SK-N-SH (cell line): ENCODE results near the gene CHCHD3. TPM values are rescaled to one million over a fixed set of nuclear protein-coding genes. Genes with fewer than 3 reads are reported as not detected.

Source experiments
- CTCF ChIA-PET: fragments of 300-600, 350-600 bp; formaldehyde crosslinking; extraction: SDS; loops from one replicate; lab custom pipeline; 2021; lab: Yijun Ruan, JAX
- POLR2A ChIA-PET: fragments of 350-600 bp; sonication (Branson Sonifier 250); formaldehyde crosslinking; extraction: SDS; loops from one replicate; lab custom pipeline; 2020; ENCODE audit warnings: antibody characterized with exemption, inconsistent platforms; lab: Yijun Ruan, JAX
- DNase-seq: peaks from one replicate; pipeline ENCODE4 v3.0.0; 2012
- H2AFZ ChIP-seq: fragments of 200-600 bp; sonication (generic); 2 replicates; pipeline ENCODE4 v1.8.1; 2016; ENCODE audit warnings: antibody characterized with exemption, mild to moderate bottlenecking, low read depth
- H3F3A ChIP-seq: fragments of 200-600 bp; sonication (generic); replicated peaks from 2 replicates; pipeline ENCODE3; 2016; ENCODE audit warnings: antibody characterized with exemption, mild to moderate bottlenecking; ENCODE audit not compliant: insufficient read depth
- H3K27ac ChIP-seq, 2 experiments: fragments of 200-500 bp in 1 of 2; fragments of 200-600 bp in 1 of 2; sonication (Bioruptor generic) in 1 of 2; sonication (generic), shearing (Covaris generic) in 1 of 2; 2 replicates each; pipeline versions ENCODE4 v1.5.1 to v1.6.1; 2014 to 2016; ENCODE audit warnings: low read depth in 2 of 2, inconsistent platforms in 1 of 2, low read length in 1 of 2, mild to moderate bottlenecking in 1 of 2, mixed read lengths in 1 of 2
- H3K27me3 ChIP-seq: fragments of 200-600 bp; sonication (generic), shearing (Covaris generic); 2 replicates; pipeline ENCODE4 v1.6.1; 2016; ENCODE audit warnings: mixed run types; ENCODE audit not compliant: insufficient read depth
- H3K36me3 ChIP-seq, 2 experiments: fragments of 200-500 bp in 1 of 2; fragments of 200-600 bp in 1 of 2; sonication (Bioruptor generic) in 1 of 2; sonication (generic) in 1 of 2; replicated peaks in 1 of 2; 2 replicates each; pipeline versions ENCODE3 to v1.5.1; 2014 to 2016; ENCODE audit warnings: low read length in 1 of 2, mild to moderate bottlenecking in 1 of 2; ENCODE audit not compliant: insufficient read depth in 2 of 2, control insufficient read depth in 1 of 2
- H3K4me1 ChIP-seq, 2 experiments: fragments of 200-500 bp in 1 of 2; fragments of 200-600 bp in 1 of 2; sonication (Bioruptor generic) in 1 of 2; sonication (generic), shearing (Covaris generic) in 1 of 2; 2 replicates each; pipeline versions ENCODE4 v1.5.1 to v1.6.1; 2014 to 2016; ENCODE audit warnings: low read depth in 1 of 2, low read length in 1 of 2, mixed run types in 1 of 2; ENCODE audit not compliant: insufficient read depth in 2 of 2, control insufficient read depth in 1 of 2
- H3K4me2 ChIP-seq: fragments of 200-600 bp; sonication (generic), shearing (Covaris generic); 2 replicates; pipeline ENCODE4 v1.6.1; 2017; ENCODE audit warnings: mixed run types
- H3K4me3 ChIP-seq, 2 experiments: fragments of 200-500 bp in 1 of 2; fragments of 200-600 bp in 1 of 2; sonication (Bioruptor generic) in 1 of 2; sonication (generic), shearing (Covaris generic) in 1 of 2; 2 replicates each; pipeline versions ENCODE4 v1.5.1 to v1.8.1; 2014 to 2016; ENCODE audit warnings: low read depth in 2 of 2, inconsistent platforms in 1 of 2, low read length in 1 of 2, mild to moderate bottlenecking in 1 of 2, mixed read lengths in 1 of 2, moderate library complexity in 1 of 2
- H3K79me2 ChIP-seq: fragments of 200-600 bp; sonication (generic); 2 replicates; pipeline ENCODE4 v1.8.1; 2017; ENCODE audit warnings: mild to moderate bottlenecking; ENCODE audit not compliant: insufficient read depth
- H3K9ac ChIP-seq: fragments of 200-600 bp; sonication (generic); 2 replicates; pipeline ENCODE4 v1.6.1; 2017; ENCODE audit warnings: mixed run types
- H3K9me2 ChIP-seq: fragments of 200-600 bp; sonication (generic); 2 replicates; pipeline ENCODE4 v1.6.1; 2017; ENCODE audit warnings: mixed run types
- H3K9me3 ChIP-seq: fragments of 200-600 bp; sonication (generic); 2 replicates; pipeline ENCODE4 v1.6.1; 2017; ENCODE audit warnings: mixed run types, mild to moderate bottlenecking, moderate library complexity
- H4K20me1 ChIP-seq: fragments of 200-600 bp; sonication (generic); 2 replicates; pipeline ENCODE4 v1.6.1; 2017; ENCODE audit warnings: mild to moderate bottlenecking, mixed run types; ENCODE audit not compliant: insufficient read depth
- ELF1 ChIP-seq: IDR thresholded peaks from 2 replicates; pipeline ENCODE4 v1.4.0; 2012
- EZH2phosphoT487 ChIP-seq: fragments of 200-600 bp; sonication (generic); IDR thresholded peaks from 2 replicates; pipeline ENCODE4 v1.6.1; 2017; ENCODE audit warnings: low read depth, mixed run types, mild to moderate bottlenecking, antibody characterized with exemption, moderate library complexity, borderline replicate concordance
- FOXM1 ChIP-seq: IDR thresholded peaks from 2 replicates; pipeline ENCODE4 v1.4.0; 2012; ENCODE audit warnings: low read depth, mild to moderate bottlenecking
- GATA2 ChIP-seq: sonication (generic); formaldehyde crosslinking; IDR thresholded peaks from 2 replicates; pipeline ENCODE4 v1.5.0; 2020; ENCODE audit warnings: mild to moderate bottlenecking, missing genetic modification reagents
- NFIC ChIP-seq: IDR thresholded peaks from 2 replicates; pipeline ENCODE4 v1.4.0; 2012; ENCODE audit warnings: borderline replicate concordance
- NRF1 ChIP-seq: IDR thresholded peaks from 2 replicates; pipeline ENCODE4 v1.6.1; 2012; ENCODE audit warnings: low read depth, mild to moderate bottlenecking, low read length
- POLR2AphosphoS5 ChIP-seq: IDR thresholded peaks from 2 replicates; pipeline ENCODE4 v1.6.1; 2012; ENCODE audit warnings: low read depth, low read length
- RAD21 ChIP-seq: IDR thresholded peaks from 2 replicates; pipeline ENCODE4 v1.6.1; 2012; ENCODE audit warnings: mild to moderate bottlenecking, low read length
- RCOR1 ChIP-seq: fragments of 150-350 bp; IDR thresholded peaks from 2 replicates; pipeline ENCODE4 v1.6.1; 2017; ENCODE audit warnings: antibody characterized with exemption, low read length
- SIN3A ChIP-seq: IDR thresholded peaks from 2 replicates; pipeline ENCODE4 v1.6.1; 2012; ENCODE audit warnings: low read depth, mild to moderate bottlenecking, low read length, moderate library complexity, borderline replicate concordance
- YY1 ChIP-seq: IDR thresholded peaks from 2 replicates; pipeline ENCODE4 v1.4.0; 2012; ENCODE audit warnings: low read depth, mild to moderate bottlenecking
- WGBS: methylation state at CpG from one replicate; pipeline ENCODE4 v1.1.6; 2017; ENCODE audit warnings: low lambda C conversion rate; 5-methylcytosine and 5-hydroxymethylcytosine counted together
- polyA plus RNA-seq, 3 experiments: library from polyadenylated mRNA; depleted of rRNA; stranded (reverse); fragments of >200 nt; gene quantifications; 2 replicates each; pipeline ENCODE4 v1.2.3, GENCODE V29; 2012
- TF ChIP-seq, protein P1 (sequence below): IDR thresholded peaks from 2 replicates; pipeline ENCODE4; 2012
- TF ChIP-seq, protein P2 (sequence below): fragments of 150-350 bp; IDR thresholded peaks from 2 replicates; pipeline ENCODE4 v1.6.1; 2017; ENCODE audit warnings: antibody characterized with exemption, low read length, low read depth, borderline replicate concordance
- TF ChIP-seq, protein P3 (sequence below): IDR thresholded peaks from 2 replicates; pipeline ENCODE4 v1.4.0; 2012; ENCODE audit warnings: low read depth, borderline replicate concordance
- TF ChIP-seq, protein P4 (sequence below): IDR thresholded peaks from 2 replicates; pipeline ENCODE4 v1.6.1; 2012; ENCODE audit warnings: mild to moderate bottlenecking, low read depth, low read length, moderate library complexity

CHCHD3 gene
- polyA plus RNA-seq, 1 of the 3 experiments (the other 2 are of a cell fraction) = 97.1 TPM

DNA sequence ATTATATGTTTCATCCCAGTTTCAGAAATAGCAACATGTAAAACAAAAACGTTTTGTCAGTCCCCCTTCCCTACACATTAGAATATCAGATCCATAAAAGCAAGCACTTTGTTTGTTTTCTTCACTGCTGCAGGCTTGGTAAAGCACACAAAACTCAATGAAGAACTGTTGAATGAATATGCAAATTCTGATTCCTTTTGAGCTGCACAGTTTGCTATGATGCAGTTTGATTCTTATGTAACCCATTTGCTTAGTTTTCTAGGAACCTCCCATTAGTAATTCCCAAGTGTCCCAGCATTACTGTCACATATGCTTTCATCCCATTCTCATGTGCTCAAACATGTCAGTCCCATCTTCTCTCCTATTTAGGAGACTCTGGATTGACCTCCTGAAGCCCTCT, 26.1 kb upstream of the CHCHD3 start:
- ChIA-PET CTCF (no interaction called here), POLR2A (no interaction called here)
- no peaks in the 10 kb centered on the region for H3K79me2 ChIP-seq
- H2AFZ ChIP-seq = no peak overlapping the region
- H3K27me3 ChIP-seq = no peaks in the 10 kb centered on the region
- no peak overlapping the region for H3K9ac ChIP-seq
- no peaks in the 10 kb centered on the region for H3K4me1 ChIP-seq
- no peak overlapping the region for H3K4me2 ChIP-seq
- H3K36me3 ChIP-seq = no peaks in the 10 kb centered on the region
- H3K9me2 ChIP-seq = no peaks in the 10 kb centered on the region
- 2% methylated on average over 1 of the region's 1 CpG for WGBS
- no peaks in the 10 kb centered on the region for H4K20me1 ChIP-seq
- no peak for TF ChIP-seq GATA2
- no peak for TF ChIP-seq EZH2phosphoT487
- no peak for TF ChIP-seq RCOR1
- DNase-seq = no peak
- H3K27ac ChIP-seq = no peak overlapping the region
- peaks cover 4% of the 10 kb centered on the region; the same call in 1 of the 2 replicates for H3K9me3 ChIP-seq
- H3K4me3 ChIP-seq = no peak overlapping the region
- no peaks in the 10 kb centered on the region for H3F3A ChIP-seq

DNA sequence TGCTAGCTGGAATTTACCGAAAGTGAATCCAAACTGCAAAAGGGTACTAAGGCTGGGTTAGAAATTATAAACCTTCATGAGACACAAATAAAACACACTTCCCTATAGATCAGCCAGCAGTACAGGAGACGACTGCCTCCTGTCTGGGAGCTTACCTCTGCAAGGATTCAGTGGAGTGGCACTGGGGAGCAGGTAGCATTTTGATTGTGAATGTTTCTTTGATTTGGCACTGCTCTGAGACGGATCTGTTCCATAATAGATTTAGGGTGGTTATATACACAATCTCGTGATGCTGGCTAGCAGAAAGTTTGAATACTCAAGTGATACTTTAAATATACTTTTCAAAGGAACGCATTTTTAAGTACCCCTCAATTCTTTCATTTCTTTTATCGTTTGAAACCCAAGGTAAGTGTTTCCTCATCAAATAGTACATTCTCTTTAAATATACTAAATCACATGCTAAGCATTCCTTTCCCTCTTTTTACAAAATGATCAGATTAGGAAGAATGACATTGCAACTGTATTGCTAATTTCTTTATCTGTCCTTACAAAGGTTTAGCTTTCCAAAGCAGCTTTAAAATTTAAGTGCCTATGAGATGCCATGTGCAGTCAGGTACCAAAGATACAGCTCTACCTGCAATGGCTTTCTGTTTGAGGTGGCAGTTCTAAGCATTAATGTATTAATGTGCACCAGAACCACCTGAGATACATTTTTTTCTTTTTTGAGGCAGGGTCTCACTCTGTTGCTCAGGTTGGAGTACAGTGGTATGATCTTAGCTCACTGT, 20.6 kb upstream of the CHCHD3 start:
- TF ChIP-seq, protein P1, sequence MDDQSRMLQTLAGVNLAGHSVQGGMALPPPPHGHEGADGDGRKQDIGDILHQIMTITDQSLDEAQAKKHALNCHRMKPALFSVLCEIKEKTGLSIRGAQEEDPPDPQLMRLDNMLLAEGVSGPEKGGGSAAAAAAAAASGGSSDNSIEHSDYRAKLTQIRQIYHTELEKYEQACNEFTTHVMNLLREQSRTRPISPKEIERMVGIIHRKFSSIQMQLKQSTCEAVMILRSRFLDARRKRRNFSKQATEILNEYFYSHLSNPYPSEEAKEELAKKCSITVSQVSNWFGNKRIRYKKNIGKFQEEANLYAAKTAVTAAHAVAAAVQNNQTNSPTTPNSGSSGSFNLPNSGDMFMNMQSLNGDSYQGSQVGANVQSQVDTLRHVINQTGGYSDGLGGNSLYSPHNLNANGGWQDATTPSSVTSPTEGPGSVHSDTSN = no peak
- no peak for TF ChIP-seq EZH2phosphoT487
- no peak for TF ChIP-seq POLR2AphosphoS5
- no peak for TF ChIP-seq RAD21
- TF ChIP-seq, protein P2, sequence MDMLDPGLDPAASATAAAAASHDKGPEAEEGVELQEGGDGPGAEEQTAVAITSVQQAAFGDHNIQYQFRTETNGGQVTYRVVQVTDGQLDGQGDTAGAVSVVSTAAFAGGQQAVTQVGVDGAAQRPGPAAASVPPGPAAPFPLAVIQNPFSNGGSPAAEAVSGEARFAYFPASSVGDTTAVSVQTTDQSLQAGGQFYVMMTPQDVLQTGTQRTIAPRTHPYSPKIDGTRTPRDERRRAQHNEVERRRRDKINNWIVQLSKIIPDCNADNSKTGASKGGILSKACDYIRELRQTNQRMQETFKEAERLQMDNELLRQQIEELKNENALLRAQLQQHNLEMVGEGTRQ = no peak
- no peak for TF ChIP-seq NFIC
- no peak for TF ChIP-seq YY1
- TF ChIP-seq, protein P3, sequence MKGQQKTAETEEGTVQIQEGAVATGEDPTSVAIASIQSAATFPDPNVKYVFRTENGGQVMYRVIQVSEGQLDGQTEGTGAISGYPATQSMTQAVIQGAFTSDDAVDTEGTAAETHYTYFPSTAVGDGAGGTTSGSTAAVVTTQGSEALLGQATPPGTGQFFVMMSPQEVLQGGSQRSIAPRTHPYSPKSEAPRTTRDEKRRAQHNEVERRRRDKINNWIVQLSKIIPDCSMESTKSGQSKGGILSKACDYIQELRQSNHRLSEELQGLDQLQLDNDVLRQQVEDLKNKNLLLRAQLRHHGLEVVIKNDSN = no peak
- TF ChIP-seq NRF1 = no peak
- TF ChIP-seq FOXM1 = no peak
- no peak for TF ChIP-seq ELF1
- TF ChIP-seq, protein P4, sequence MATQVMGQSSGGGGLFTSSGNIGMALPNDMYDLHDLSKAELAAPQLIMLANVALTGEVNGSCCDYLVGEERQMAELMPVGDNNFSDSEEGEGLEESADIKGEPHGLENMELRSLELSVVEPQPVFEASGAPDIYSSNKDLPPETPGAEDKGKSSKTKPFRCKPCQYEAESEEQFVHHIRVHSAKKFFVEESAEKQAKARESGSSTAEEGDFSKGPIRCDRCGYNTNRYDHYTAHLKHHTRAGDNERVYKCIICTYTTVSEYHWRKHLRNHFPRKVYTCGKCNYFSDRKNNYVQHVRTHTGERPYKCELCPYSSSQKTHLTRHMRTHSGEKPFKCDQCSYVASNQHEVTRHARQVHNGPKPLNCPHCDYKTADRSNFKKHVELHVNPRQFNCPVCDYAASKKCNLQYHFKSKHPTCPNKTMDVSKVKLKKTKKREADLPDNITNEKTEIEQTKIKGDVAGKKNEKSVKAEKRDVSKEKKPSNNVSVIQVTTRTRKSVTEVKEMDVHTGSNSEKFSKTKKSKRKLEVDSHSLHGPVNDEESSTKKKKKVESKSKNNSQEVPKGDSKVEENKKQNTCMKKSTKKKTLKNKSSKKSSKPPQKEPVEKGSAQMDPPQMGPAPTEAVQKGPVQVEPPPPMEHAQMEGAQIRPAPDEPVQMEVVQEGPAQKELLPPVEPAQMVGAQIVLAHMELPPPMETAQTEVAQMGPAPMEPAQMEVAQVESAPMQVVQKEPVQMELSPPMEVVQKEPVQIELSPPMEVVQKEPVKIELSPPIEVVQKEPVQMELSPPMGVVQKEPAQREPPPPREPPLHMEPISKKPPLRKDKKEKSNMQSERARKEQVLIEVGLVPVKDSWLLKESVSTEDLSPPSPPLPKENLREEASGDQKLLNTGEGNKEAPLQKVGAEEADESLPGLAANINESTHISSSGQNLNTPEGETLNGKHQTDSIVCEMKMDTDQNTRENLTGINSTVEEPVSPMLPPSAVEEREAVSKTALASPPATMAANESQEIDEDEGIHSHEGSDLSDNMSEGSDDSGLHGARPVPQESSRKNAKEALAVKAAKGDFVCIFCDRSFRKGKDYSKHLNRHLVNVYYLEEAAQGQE = no peak
- no peak for TF ChIP-seq GATA2
- TF ChIP-seq SIN3A = no peak
- H3K4me3 ChIP-seq = no peak overlapping the region
- 64% methylated on average over 6 of the region's 6 CpGs for WGBS

More for the DNA sequence above, 20.6 kb upstream of the CHCHD3 start:
- no peak overlapping the region for H3K27ac ChIP-seq
- H3K4me2 ChIP-seq = no peak overlapping the region
- H3K79me2 ChIP-seq = no peaks in the 10 kb centered on the region
- H2AFZ ChIP-seq = no peak overlapping the region
- no peaks in the 10 kb centered on the region for H3K9me3 ChIP-seq
- H3K9ac ChIP-seq = no peak overlapping the region
- ChIA-PET CTCF (interaction anchor here (0.6 to 2.1 kb wide), 7 partner anchors 8 to 620 kb away, joined by 3 to 5 read pairs (median 3); no protein-coding TSS in a partner anchor), POLR2A (no interaction called here)
- H3K9me2 ChIP-seq = no peaks in the 10 kb centered on the region
- no peaks in the 10 kb centered on the region for H4K20me1 ChIP-seq
- DNase-seq = no peak
- H3K36me3 ChIP-seq = no peaks in the 10 kb centered on the region
- H3K27me3 ChIP-seq = no peaks in the 10 kb centered on the region
- peaks cover 0 to 6% of the 10 kb centered on the region in 2 experiments; a peak in 1 of 4 replicates for H3K4me1 ChIP-seq
- no peaks in the 10 kb centered on the region for H3F3A ChIP-seq
